Heart left ventricle (tissue), 16 donors: Measurements from ENCODE around the gene C5orf52. TPM values are rescaled to one million over a fixed set of nuclear protein-coding genes. Genes with fewer than 3 reads are reported as not detected.

ENCODE experiments used
- ATAC-seq, 4 donors: fragments of 200-7000 bp; cut with Tn5 transposase; one replicate each; pipeline ENCODE4 v1.9.1; 2020 to 2022; ENCODE audit warnings: moderate library complexity in 4 of 4, mild to moderate bottlenecking in 3 of 4, moderate number of reproducible peaks in 1 of 4
- DNase-seq, 5 donors: peaks; one replicate each; pipeline ENCODE4 v3.0.0-alpha.2; 2020
- H3K27ac ChIP-seq, 12 donors: fragments of 200-600 bp; sonication (generic) in 4 of 12; one replicate each; pipeline versions ENCODE4 v1.5.0 to v1.8.0; 2016 to 2022; ENCODE audit warnings: mild to moderate bottlenecking in 2 of 12
- H3K27me3 ChIP-seq, 9 donors: fragments of 200-600 bp; sonication (generic) in 2 of 9; one replicate each; pipeline versions ENCODE4 v1.5.1 to v1.8.0; 2016 to 2022; ENCODE audit warnings: mild to moderate bottlenecking in 3 of 9
- H3K36me3 ChIP-seq, 9 donors: fragments of 200-600 bp; sonication (generic) in 2 of 9; one replicate each; pipeline versions ENCODE4 v1.5.0 to v1.8.0; 2018 to 2022; ENCODE audit warnings: mild to moderate bottlenecking in 2 of 9
- H3K4me1 ChIP-seq, 12 donors: fragments of 200-600 bp; sonication (generic) in 4 of 12; one replicate each; pipeline versions ENCODE4 v1.5.0 to v1.8.0; 2016 to 2022; ENCODE audit warnings: mild to moderate bottlenecking in 3 of 12
- H3K4me3 ChIP-seq, 12 donors: fragments of 200-600 bp; sonication (generic) in 4 of 12; one replicate each; pipeline versions ENCODE4 v1.5.0 to v1.8.0; 2017 to 2022; ENCODE audit warnings: mild to moderate bottlenecking in 9 of 12, moderate library complexity in 4 of 12
- H3K9me3 ChIP-seq, 12 donors: fragments of 200-600 bp; sonication (generic) in 4 of 12; one replicate each; pipeline versions ENCODE4 v1.5.0 to v1.8.0; 2016 to 2022; ENCODE audit warnings: mild to moderate bottlenecking in 1 of 12
- CTCF ChIP-seq, 12 donors: fragments of 200-600 bp; sonication (generic) in 4 of 12; IDR thresholded peaks; one replicate each; pipeline versions ENCODE4 v1.5.0 to v1.8.0; 2018 to 2022; ENCODE audit warnings: antibody characterized with exemption in 12 of 12, mild to moderate bottlenecking in 5 of 12
- POLR2A ChIP-seq, 2 donors: fragments of 450-650 bp; IDR thresholded peaks; one replicate each; pipeline ENCODE4 v1.6.1; 2017; ENCODE audit warnings: antibody characterized with exemption in 2 of 2, mild to moderate bottlenecking in 2 of 2, moderate library complexity in 2 of 2
- WGBS, 4 donors: extraction: QIAGEN DNeasy Blood & Tissue Kit in 2 of 4; methylation state at CpG; one replicate each; pipeline versions ENCODE4 v1.1.5 to v1.1.7; 2013 to 2018; 5-methylcytosine and 5-hydroxymethylcytosine counted together
- intact Hi-C, 10 donors: fragments of 100-400 bp; cut with DNase I; formaldehyde crosslinking; loops; one replicate each; pipeline versions ENCODE4 v1.11.1 to v1.14.2; 2022
- long read RNA-seq, 3 donors: library from polyadenylated mRNA; unstranded; transcript quantifications; one replicate each; pipeline ENCODE4 v2.0.0, GENCODE V29; 2020 to 2021
- polyA plus RNA-seq, 2 donors: library from polyadenylated mRNA; stranded (reverse); fragments of 200-250 nt; gene quantifications; one replicate each; pipeline ENCODE4 v1.2.3, GENCODE V29; 2013
- total RNA-seq, 9 donors: library from RNA; depleted of rRNA in 2 of 9; stranded (reverse); fragments of >200 nt in 2 of 9; fragmentation: NEBNext Ultra II Directional in 3 of 9; extraction: Animal tissue kit (Norgen Biotek cat#: 25700) in 3 of 9; gene quantifications; one replicate each; pipeline versions ENCODE4 v1.1.0 to v1.2.4, GENCODE V29; 2016 to 2023
- donor health status: ischemic (EF 13 %, LVEDD 7.1; RV severe dilation, severe dysfunction).
- donor health status: healthy with polysubstance abuse.
- donor health status: DM: no; HTN: yes; CAD: no.
- donor health status: DM: no; HTN: no; CAD: no.
- donor health status: ischemic (EF 25% LVEDD 6.9; RV normal size, moderate dysfunction).
- donor health status: ischemic (EF 25% LVEDD 5.7; RV mildly dilated, moderate dysfunction).
- donor health status: healthy.
- donor health status: DM: yes; HTN: yes; CAD: no.
- donor health status: ischemic (EF 35%, LVEDD 5.7; RV mildly dilated, moderate dysfunction).
- donor health status: nonischemic (EF 11% LVEDD 7.7; RV severe dilation, severe dysfunction).
- donor health status: DM: yes; HTN: yes; CAD: no.
- donor health status: PGD.
- donor health status: ischemic (EF 29% LVEDD 5.4; RV normal size, mild dysfunction).
- donor health status: nonischemic (EF 23%, LVEDD 6.1; RV moderate dilation, normal function).

C5orf52 gene
- total RNA-seq (not detected), polyA plus RNA-seq (not detected)
- long read RNA-seq, donor 1 = 0 reads
- long read RNA-seq, donor 2 = 0 reads
- long read RNA-seq, donor 3 = 0 reads

GRCh38 chr5:157670662-157671591, at the start of gene C5orf52:
C5orf52 (plus strand) TSS chr5:157671533; CDS start chr5:157671615, 82 bp downstream.
- peak; percentile 27 to 70 (median 45) for DNase-seq
- H3K27me3 ChIP-seq = peaks cover 4 to 24% (median 6%) of the 10 kb centered on the region in 9 donors
- H3K9me3 ChIP-seq = no peaks in the 10 kb centered on the region
- H3K36me3 ChIP-seq = no peaks in the 10 kb centered on the region
- intact Hi-C loops = loop anchor here in 1 of 10 donors (5.0 kb wide), 1 partner anchor 46 kb away; no protein-coding TSS in a partner anchor
- H3K4me3 ChIP-seq = peak within 1 kb of the TSS; percentile 41 to 72 (median 62)
- 3 to 7% (median 4%) methylated on average over 44 to 59 of the region's 59 CpGs for WGBS, 4 donors
- peak within 1 kb of the TSS in 2 of 12 donors; percentile 1 to 20 for H3K27ac ChIP-seq
- peak in 3 of 4 donors; percentile 59 to 79 (median 63) for ATAC-seq
- no peak for TF ChIP-seq CTCF (IDR thresholded peaks at IDR 0.05)
- TF ChIP-seq POLR2A (IDR thresholded peaks at IDR 0.05) = no peak
- peaks cover 0 to 18% (median 7%) of the 10 kb centered on the region in 12 donors for H3K4me1 ChIP-seq

GRCh38 chr5:157624144-157624543, 47.2 kb upstream of the C5orf52 start:
- intact Hi-C loops = no loop called here
- 50 to 66% (median 55%) methylated on average over 2 of the region's 2 CpGs for WGBS, 4 donors
- Histone ChIP-seq H3K4me3 (no peak overlapping the region), H3K27ac (no peak overlapping the region), H3K36me3 (no peaks in the 10 kb centered on the region), H3K27me3 (no peaks in the 10 kb centered on the region), H3K9me3 (peaks cover 0 to 9% (median 0%) of the 10 kb centered on the region in 12 donors), H3K4me1 (no peaks in the 10 kb centered on the region)
- ATAC-seq (no peak), DNase-seq (no peak)
- TF ChIP-seq CTCF (IDR thresholded peaks at IDR 0.05) (no peak), POLR2A (IDR thresholded peaks at IDR 0.05) (no peak)

DNA sequence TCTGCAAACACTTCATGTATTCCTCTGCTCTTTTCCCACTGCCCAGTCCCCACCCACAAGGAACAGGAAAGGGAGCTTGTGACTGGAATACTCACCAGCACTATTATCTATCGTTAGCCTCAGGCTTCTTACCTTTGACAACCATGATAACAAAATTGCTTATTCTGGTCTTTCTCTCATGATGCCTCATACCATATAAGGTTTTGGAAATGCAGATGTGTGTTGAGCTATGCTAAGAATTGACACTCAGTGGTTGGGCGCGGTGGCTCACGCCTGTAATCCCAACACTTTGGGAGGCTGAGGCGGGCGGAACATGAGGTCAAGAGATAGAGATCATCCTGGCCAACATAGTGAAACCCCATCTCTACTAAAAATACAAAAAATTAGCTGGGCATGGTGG, 44.5 kb upstream of the C5orf52 start:
- ATAC-seq (no peak), DNase-seq (no peak)
- intact Hi-C loops = no loop called here
- Histone ChIP-seq H3K27me3 (no peaks in the 10 kb centered on the region), H3K4me1 (no peaks in the 10 kb centered on the region), H3K27ac (no peak overlapping the region), H3K36me3 (no peaks in the 10 kb centered on the region), H3K4me3 (no peak overlapping the region), H3K9me3 (peaks cover 0 to 24% (median 4%) of the 10 kb centered on the region in 12 donors)
- WGBS, 4 donors = 86 to 91% (median 88%) methylated on average over 6 of the region's 6 CpGs
- TF ChIP-seq POLR2A (IDR thresholded peaks at IDR 0.05) = no peak
- no peak for TF ChIP-seq CTCF (IDR thresholded peaks at IDR 0.05)

DNA sequence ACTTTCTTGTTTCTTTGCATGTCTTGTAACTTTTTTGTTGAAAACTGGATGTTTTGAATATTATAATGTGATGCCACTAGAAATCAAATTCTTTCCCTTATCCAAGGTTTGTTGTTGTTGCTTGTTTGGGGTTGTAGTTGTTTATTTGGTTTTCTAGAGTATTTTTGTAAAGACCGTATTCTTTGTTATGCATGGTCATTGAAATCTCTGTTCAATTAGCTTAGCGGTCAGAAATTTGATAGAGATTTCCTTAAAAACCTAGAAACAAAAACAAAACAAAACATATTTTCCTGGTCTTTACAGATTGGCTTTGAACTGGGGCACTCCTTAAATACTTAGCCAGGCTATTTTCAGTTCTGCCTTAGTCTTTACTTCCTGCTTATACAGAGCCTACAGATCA, 41.0 kb upstream of the C5orf52 start:
- ATAC-seq = no peak
- Histone ChIP-seq H3K27me3 (no peaks in the 10 kb centered on the region), H3K4me1 (no peaks in the 10 kb centered on the region), H3K9me3 (peaks cover 0 to 16% (median 4%) of the 10 kb centered on the region in 12 donors), H3K4me3 (no peak overlapping the region), H3K36me3 (no peaks in the 10 kb centered on the region), H3K27ac (no peak overlapping the region)
- no peak for TF ChIP-seq CTCF (IDR thresholded peaks at IDR 0.05)
- no peak for TF ChIP-seq POLR2A (IDR thresholded peaks at IDR 0.05)
- WGBS, 4 donors = 80 to 88% (median 83%) methylated on average over 2 of the region's 2 CpGs
- DNase-seq = no peak
- intact Hi-C loops = no loop called here
